Measurements from ENCODE around the gene GNA15.

Gene GNA15

GRCh38 chr19:3098515-3099346, 37.1 kb upstream of the GNA15 start:
- Histone ChIP-seq H3K4me1 (ENCODE audit: control insufficient read depth, low read length) (peaks cover 24% of the 10 kb centered on the region), H3F3A (ENCODE audit: control insufficient read depth, insufficient read depth) (no peaks in the 10 kb centered on the region), H3K27me3 (ENCODE audit: control insufficient read depth, low read length) (peaks cover 4% of the 10 kb centered on the region; the same call in 1 of the 2 replicates), H3K9me3 (ENCODE audit: control insufficient read depth, insufficient read depth, low read length) (no peaks in the 10 kb centered on the region), H3K4me3 (ENCODE audit: low read length) (no peak overlapping the region), H3K27ac (ENCODE audit: low read depth, low read length) (no peak overlapping the region), H3K36me3 (ENCODE audit: control insufficient read depth, low read length) (no peaks in the 10 kb centered on the region), H3K9me2 (replicated peaks; ENCODE audit: control insufficient read depth, low read length) (no peaks in the 10 kb centered on the region), H4K20me1 (ENCODE audit: control insufficient read depth, insufficient read depth, low read depth, low read length) (no peaks in the 10 kb centered on the region), H3K4me2 (ENCODE audit: low read length) (peak overlapping the region; percentile 26), H3K79me2 (ENCODE audit: control insufficient read depth, low read length) (peaks cover 30% of the 10 kb centered on the region)
- no peak for TF ChIP-seq EZH2phosphoT487 (IDR thresholded peaks at IDR 0.05; ENCODE audit: borderline replicate concordance, low read length)

DNA sequence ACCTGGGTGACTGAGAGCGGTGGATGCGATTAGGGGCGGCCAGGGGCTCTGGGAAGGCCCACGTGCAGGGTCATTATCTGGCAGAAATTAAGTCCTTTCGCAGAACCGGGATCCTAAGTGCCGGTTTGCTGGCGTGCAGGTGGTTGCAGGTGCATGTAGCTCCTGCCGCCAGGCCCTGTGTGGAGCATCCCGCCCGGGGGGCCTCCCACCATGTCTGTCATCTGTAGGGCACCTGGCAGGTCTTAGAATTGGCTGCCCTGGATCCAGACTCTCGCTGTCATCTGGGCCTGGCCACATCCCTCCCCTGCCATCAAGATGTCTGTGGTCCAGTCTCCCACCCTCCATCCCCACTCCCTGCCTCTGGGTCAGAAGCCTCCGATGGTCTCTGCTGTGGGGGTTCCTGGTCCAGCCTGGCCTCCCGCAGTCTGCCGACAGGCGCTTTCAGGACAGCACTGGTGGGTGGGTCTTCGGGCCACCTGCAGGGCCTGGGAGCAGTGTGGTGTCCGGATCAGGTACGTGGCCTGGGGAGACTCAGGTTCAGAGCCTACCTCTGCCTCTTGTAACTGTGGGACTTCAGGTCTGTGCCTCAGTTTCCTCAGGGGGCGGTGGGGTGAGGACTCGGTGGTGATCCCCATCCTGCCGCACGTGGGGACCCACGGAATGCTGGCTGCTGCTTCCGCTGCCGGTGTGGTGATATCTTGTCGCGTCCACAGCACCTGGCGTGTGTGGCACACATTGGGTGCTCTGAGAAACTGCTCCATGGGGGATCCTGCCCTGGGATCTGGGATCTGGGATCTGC, 36.3 kb upstream of the GNA15 start:
- Histone ChIP-seq H3K9me2 (replicated peaks; ENCODE audit: control insufficient read depth, low read length) (no peaks in the 10 kb centered on the region), H3K27ac (ENCODE audit: low read depth, low read length) (no peak overlapping the region), H3K4me1 (ENCODE audit: control insufficient read depth, low read length) (peaks cover 30% of the 10 kb centered on the region), H3K27me3 (ENCODE audit: control insufficient read depth, low read length) (peaks cover 4% of the 10 kb centered on the region; the same call in 1 of the 2 replicates), H3K4me2 (ENCODE audit: low read length) (no peak overlapping the region), H3K36me3 (ENCODE audit: control insufficient read depth, low read length) (no peaks in the 10 kb centered on the region), H3K4me3 (ENCODE audit: low read length) (no peak overlapping the region), H4K20me1 (ENCODE audit: control insufficient read depth, insufficient read depth, low read depth, low read length) (peaks cover 3% of the 10 kb centered on the region; the same call in 1 of the 2 replicates), H3K9me3 (ENCODE audit: control insufficient read depth, insufficient read depth, low read length) (no peaks in the 10 kb centered on the region), H3F3A (ENCODE audit: control insufficient read depth, insufficient read depth) (no peaks in the 10 kb centered on the region), H3K79me2 (ENCODE audit: control insufficient read depth, low read length) (peaks cover 34% of the 10 kb centered on the region)
- TF ChIP-seq EZH2phosphoT487 (IDR thresholded peaks at IDR 0.05; ENCODE audit: borderline replicate concordance, low read length) (no peak), CTCF (IDR thresholded peaks at IDR 0.05; ENCODE audit: low read depth, low read length, poor library complexity, severe bottlenecking) (no peak)

- Histone ChIP-seq H3K4me2 (ENCODE audit: low read length) (no peak overlapping the region), H4K20me1 (ENCODE audit: control insufficient read depth, insufficient read depth, low read depth, low read length) (peaks cover 5% of the 10 kb centered on the region; the same call in 1 of the 2 replicates), H3K36me3 (ENCODE audit: control insufficient read depth, low read length) (no peaks in the 10 kb centered on the region), H3F3A (ENCODE audit: control insufficient read depth, insufficient read depth) (no peaks in the 10 kb centered on the region), H3K4me1 (ENCODE audit: control insufficient read depth, low read length) (peaks cover 22% of the 10 kb centered on the region), H3K79me2 (ENCODE audit: control insufficient read depth, low read length) (peaks cover 28% of the 10 kb centered on the region), H3K9me3 (ENCODE audit: control insufficient read depth, insufficient read depth, low read length) (no peaks in the 10 kb centered on the region), H3K27me3 (ENCODE audit: control insufficient read depth, low read length) (no peaks in the 10 kb centered on the region; the same call in 1 of the 2 replicates), H3K4me3 (ENCODE audit: low read length) (no peak overlapping the region), H3K9me2 (replicated peaks; ENCODE audit: control insufficient read depth, low read length) (no peaks in the 10 kb centered on the region), H3K27ac (ENCODE audit: low read depth, low read length) (no peak overlapping the region)
- TF ChIP-seq EZH2phosphoT487 (IDR thresholded peaks at IDR 0.05; ENCODE audit: borderline replicate concordance, low read length) (no peak), CTCF (IDR thresholded peaks at IDR 0.05; ENCODE audit: low read depth, low read length, poor library complexity, severe bottlenecking) (no peak)
These were observed 35.5 kb upstream of the GNA15 start for GRCh38 chr19:3100331-3100730.
